Measurements from ENCODE around the gene DNAH8.
"Not testable (repeated sequence)": the region's sequence is repeated elsewhere in the genome, so short reads cannot be mapped to it uniquely, and the experiment has no call there.

DNAH8 gene

DNA sequence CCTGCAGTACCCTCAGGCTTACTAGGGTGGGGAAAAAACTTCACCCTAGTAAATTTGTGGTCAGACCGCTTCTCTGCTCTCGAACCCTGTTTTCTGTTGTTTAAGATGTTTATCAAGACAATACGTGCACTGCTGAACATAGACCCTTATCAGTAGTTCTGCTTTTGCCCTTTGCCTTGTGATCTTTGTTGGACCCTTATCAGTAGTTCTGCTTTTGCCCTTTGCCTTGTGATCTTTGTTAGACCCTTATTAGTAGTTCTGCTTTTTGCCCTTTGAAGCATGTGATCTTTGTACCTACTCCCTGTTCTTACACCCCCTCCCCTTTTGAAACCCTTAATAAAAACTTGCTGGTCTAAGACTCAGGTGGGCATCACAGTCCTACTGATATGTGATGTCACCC lies 15.4 kb upstream of the DNAH8 start:
- DNase-seq (ENCODE audit: low spot score) = not testable (repeated sequence)

DNA sequence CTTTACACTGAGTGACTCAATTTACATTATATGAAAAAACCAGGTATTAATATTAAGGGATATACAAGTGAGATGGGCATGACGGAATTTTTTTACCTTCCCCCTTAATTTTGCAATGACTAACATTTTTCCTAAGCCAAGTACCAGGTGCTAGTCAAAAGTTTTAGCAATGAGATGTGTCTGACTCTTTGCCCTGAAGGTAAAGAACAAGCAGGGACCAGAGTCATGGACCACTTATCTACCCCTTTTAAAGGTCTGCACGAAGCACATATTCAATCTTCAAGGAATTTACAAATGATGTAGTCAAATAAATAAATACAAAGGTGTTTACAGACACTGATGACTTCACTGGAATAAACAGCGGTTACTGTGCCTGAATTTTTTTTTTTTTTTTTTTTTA lies 13.6 kb upstream of the DNAH8 start:
- DNase-seq (ENCODE audit: low spot score) = no peak

DNA sequence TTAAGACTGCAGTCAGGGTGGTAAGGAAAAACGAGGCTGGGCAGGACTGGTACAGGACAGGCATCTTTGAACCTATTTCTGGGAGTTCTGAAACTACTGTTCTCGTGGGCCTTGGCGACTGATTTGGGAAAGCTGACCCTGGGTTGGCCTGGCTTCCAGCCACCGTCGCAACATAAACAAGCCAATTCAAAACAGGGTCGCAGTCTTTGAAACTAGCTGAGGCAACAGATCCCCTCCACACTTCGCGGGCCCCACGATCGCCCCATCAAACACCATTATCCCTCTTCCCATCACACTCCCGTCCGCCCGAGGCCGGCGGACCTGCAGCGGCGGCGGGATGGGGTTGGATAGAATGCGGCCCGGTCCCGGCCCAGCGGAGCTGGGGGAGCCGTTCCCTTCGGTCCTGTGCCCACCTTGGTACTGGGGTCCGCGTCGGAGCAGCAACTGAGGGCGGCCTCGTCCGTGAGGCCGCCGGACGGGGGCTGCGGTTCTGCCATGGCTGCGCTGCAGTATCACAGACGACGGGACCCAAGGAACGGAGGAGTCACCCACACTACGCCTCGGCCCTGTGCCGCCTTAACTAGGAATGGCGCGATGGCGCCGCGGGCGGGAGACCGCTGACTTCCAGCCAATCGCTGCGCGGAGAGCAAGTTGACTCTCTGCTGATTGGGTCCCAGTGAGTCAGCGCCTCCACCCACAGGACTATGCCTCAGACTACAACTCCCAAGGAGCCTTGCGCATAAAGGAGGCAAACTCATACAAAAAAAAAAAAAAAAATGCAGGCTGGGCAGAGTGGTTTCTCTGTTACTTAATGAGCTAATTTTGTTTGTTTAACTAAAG lies 12.3 kb upstream of the DNAH8 start, which contains the start of gene GLO1:
TSS of gene GLO1 (minus strand) at position 588 of the 840 bp plus-strand sequence. CDS start at position 497, 91 bp downstream.
- DNase-seq (ENCODE audit: low spot score) = peak; percentile 99

DNA sequence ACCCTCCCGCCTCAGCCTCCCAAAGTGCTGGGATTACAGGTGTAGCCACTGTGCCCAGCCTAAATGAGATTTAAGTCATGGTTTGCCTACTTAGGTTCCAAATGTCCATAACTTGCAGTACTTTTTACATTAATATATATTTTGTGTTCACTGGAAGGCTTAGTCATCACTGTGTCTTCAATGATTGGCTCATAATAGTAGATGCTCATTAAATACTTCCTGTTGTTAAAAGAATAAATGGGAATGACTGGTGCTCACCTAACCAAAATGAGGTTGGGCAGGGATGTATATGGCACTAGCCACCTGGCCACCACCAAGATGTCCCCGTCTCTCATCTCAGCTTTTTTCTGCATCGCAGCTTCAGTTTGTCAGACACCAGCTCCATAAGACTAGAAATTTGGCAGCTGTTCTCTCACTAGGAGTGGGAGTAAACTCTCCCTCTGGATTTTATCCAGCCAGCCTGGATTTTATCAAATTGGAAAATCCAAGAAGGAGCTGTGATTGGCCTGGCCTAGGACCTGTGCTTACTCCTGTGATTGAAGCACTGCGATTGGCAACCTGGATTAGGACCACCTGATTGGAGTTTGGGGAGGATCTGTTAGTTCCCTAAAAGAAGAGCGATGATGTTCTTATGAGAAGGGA lies 11.0 kb upstream of the DNAH8 start:
- no peak for DNase-seq (ENCODE audit: low spot score)

DNA sequence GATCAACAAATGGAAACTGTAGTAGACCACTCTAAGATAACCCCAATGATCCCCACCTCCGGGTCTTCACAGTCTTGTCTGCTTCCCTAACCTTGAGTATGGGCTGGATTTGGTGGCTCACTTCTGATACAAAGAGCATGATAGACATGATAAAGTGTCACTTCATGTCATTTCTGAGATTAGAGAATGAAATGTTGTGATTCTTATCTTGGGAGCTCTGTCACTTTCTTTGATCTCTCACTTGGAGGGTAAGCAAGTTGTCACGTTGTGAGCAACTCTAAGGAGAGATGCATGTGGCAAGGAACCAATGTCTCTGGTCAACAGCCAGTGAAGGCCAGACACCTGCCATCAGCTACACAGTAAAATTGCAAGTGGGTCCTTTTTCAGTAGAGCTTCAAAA lies 9.2 kb upstream of the DNAH8 start:
- no peak for DNase-seq (ENCODE audit: low spot score)

DNA sequence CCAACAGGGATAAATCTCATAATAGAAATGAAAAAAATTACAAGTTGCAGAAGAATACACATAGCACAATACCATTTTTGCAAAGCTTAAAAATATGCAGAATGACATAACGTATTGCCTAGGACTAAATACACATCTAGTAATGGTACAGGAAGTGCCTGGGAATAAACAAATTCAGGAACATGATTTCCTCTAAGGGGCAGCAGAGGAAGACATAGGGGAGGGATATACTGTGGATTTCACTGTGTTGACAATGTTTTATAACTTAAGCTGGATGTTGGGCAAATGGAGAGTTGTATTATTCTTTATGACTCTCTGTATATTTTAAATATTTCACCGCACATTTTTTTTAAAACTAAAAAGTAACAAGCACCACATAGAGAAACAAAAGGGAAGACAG lies 6.6 kb upstream of the DNAH8 start:
- no peak for DNase-seq (ENCODE audit: low spot score)

DNA sequence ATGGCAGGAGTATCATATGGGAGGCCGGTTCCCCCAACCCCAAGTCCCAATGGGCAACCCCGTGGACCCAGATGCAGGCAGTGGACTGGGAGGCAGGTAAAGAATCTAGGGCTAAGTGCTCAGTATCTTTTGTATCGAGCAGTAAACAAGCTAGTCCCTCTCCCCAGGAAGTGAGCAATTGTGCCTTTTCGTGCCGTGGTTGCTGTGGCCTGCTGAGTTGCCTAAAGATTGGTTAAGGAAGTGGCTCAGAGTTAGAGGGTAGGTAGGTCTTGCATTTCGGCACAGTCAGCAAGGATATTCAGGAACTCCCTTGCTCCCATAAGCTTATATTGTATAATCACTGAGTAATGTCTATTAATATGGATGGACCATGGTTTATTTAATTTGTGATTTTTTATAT lies 1.3 kb upstream of the DNAH8 start:
- DNase-seq (ENCODE audit: low spot score) = no peak

DNA sequence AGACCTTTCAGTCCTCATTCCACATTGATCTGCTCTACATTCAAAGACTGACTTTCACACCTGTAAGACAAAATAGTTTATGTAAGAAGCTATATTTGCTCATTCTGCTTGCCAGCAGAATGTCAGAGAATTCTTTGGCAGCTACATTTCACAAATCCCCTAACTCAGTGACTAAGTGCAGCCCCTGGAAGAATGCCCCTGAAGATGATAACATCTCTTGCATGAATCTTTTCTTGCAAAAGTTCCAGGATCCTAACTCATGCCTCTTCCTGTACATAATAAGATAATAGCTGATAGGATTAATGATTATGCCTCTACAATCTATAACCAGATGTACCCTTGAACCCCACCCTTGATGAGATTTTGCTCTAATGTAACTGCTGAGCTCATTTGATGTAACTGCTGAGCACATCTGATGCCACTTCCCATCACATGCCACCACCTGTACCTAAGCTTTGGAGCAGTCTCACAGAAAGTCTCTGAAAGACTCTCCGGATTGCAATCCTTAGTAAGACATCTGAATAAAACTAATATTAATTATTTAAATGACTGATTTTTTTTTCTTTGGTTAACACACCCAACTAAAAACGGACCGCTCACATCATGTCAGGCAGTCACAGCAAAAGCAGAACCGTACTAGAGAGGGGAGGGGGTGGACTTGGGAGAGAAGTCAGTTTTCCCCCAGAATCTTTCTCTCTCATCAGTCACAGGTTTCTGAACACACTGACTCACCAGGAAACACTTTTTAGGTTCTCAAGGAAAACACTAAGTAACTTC lies 684 bp upstream of the DNAH8 start:
- no peak for DNase-seq (ENCODE audit: low spot score)

DNA sequence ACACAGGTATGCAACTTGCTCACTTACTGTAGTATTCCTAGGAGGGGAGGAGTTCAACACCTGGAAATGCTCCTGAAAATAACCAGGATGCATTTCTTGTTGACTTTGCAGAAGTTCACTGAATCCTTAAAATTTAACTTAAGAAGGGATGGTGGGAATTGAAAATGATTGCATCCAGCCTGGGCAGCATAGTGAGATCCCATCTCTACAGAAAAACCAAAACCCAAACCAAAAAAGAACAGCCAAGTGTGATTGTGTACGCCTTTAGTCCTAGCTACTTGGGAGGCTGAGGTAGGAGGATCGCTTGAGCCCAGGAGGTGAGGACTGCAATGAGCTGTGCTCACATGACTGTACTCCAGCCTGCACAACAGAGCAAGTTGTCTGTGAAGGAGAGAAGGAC lies 1.7 kb downstream of the DNAH8 start:
- DNase-seq (ENCODE audit: low spot score) = no peak

DNA sequence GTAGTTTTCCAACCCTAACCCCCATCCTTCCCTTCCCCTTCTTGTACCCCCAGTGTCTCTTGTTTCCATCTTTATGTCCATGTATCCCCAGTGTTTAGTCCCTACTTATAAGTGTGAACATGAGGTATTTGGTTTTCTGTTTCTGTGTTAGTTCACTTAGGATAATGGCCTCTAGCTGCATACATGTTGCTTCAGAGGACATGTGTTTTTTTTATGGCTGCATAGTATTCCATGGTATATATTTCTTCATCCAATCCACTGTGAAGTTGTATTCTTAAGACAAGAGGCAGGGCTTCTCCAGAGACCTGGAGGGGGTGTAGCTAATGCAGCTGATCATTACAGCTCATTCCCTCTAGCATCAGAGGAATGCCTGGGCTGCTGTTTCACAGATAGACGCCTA lies 4.2 kb downstream of the DNAH8 start:
- DNase-seq (ENCODE audit: low spot score) = no peak

DNA sequence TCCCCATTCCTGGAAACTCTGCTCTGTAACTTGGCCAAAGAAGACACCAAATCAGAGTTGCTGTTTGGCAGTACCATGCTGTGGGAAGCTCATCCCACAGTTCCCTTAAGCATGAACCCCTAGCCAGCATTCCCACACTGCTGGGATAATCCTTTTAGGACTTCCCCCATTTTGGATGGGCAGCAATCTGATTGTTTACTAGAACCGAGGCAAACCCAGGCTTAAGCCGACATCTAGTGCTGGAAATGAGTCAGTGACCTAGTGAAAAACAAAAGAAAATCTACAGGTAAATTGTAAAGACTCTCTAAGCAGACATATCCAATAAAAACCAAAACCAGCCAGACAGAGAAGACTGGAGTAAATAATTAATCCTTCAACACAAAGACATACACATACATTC lies 5.2 kb downstream of the DNAH8 start:
- DNase-seq (ENCODE audit: low spot score) = no peak

DNA sequence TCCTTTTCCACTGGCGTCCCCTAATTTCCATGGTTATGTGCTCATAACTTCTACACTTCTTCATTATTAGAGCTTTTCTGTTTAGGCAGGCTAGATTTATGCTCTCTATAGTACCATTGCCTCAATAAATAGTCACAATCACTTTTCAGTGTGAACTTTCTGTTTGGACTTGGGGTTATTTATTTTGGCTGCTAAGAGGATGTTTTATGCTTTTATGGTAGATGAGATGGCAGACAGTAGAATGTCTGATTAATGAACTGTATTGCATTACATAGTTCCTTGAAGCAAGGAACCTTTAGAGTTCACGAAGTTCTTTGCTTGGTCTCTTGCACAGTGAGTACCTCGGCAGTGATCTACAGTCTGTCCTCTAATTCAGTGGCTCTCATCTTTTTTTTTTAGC lies 6.9 kb downstream of the DNAH8 start:
- DNase-seq (ENCODE audit: low spot score) = no peak

DNA sequence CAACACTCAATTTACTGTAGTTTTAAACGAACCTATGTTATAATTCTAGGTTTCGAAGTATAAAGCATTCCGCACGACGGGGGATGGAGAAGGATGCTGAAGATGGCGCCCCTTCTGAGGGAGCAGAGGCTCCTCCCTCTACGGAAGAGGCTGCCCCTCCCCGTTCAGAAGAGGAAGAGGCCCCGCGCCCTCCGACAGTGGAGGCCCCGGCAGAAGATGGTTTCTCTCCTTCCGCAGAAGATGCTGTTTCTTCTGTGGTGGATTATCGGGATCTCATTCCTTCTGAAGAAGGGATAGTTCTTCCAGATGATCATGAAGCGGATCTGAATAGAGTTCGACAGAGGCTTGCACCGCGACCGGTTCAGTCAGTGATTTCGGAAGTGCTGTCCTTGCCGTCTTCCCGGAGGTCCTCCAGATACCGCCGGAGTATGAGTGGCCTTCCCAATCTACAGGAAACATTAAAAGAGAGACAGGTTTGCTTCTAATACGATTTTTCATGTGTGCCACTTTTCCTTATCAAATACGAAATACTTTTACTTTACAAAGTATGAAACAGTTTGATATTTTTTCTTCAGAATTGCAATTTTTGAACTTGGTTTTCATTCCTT lies 7.7 kb downstream of the DNAH8 start:
- no peak for DNase-seq (ENCODE audit: low spot score)

DNA sequence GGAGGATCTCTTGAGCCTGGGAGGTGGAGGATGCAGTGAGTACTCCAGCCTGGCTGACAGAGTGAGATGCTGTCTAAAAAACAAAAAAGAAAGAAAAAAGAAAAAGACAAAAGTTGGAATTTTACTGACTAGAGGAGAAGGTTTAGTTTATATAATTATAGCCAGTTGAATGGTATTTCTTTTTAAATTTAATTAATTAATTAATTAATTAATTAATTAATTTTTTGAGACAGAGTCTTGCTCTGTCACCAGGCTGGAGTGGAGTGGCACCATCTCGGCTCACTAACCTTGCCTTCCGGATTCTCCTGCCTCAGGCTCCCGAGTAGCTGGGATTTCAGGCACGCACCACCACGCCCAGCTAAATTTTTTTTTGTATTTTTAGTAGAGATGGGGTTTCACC lies 8.7 kb downstream of the DNAH8 start:
- no peak for DNase-seq (ENCODE audit: low spot score)

DNA sequence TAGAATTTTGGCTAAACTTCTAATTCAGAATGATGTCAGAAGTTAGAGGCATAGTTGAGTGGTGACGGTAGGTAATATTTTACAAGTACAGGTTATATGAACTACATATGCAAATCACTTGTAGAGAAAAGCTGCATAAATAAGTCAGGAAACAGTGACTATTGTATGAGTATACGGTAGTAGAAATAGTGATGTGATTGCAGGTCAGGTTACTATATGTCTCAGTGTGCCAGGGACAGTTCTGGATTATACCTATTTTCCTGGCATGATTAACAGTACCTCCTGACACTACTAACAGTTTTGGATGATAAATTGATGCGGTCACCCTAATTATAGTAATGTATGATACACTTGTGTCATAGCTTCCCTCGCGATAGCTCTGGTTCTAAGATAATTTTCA lies 9.2 kb downstream of the DNAH8 start:
- no peak for DNase-seq (ENCODE audit: low spot score)

DNA sequence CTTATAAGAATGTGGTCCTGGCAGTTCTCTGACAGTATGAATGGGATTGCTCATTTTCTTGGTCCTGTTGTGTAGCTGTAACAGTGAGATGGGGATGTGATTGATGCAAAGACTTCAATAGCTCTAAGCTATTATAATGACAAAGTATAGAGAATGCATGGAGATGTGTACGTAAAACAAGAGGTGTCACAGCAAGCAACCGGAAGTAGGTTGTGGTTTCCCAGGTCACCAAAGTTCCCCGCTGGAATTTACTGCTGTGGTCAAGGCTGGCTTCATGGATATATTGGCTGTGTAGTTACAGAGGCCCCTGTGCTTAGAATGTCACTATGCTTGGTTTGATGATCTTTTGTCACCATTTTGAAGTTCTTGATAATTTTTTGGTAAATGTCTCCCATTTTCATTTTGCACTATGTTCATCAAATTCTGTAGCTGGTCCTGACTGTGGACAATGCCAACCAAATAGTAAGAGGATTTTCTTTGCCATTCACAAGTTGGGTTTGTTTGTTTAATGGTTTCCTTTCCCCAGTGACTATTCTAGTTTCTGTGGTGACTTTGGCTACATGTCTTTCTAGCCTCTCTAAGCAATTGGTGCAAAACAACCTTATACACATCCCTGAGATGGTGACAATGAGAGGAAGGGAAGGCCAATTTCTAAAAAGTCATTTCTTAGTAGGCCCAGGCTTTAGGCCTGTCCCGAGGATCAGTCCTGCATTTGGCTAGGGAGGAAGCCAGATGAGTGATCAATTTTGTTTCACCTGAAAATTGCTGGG lies 10.5 kb downstream of the DNAH8 start:
- DNase-seq (ENCODE audit: low spot score) = no peak

DNA sequence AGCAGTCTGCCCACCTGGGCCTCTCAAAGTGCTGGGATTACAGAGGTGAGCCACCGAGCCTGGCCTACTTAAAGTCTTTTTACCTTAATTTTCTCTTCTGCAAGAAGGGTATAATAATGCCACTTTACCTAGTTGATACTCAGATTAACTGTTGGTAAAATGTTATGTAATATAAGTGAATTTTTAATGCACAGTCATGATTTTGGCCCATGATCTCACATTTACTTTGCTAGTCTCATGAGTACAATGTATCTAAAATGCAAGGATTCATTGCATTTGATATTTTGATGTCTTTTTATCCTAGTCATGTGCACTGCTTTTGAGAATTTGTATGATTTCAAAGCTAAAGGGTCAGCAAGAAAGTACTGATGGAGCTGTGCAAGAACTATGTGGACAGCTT lies 13.1 kb downstream of the DNAH8 start:
- DNase-seq (ENCODE audit: low spot score) = no peak

DNA sequence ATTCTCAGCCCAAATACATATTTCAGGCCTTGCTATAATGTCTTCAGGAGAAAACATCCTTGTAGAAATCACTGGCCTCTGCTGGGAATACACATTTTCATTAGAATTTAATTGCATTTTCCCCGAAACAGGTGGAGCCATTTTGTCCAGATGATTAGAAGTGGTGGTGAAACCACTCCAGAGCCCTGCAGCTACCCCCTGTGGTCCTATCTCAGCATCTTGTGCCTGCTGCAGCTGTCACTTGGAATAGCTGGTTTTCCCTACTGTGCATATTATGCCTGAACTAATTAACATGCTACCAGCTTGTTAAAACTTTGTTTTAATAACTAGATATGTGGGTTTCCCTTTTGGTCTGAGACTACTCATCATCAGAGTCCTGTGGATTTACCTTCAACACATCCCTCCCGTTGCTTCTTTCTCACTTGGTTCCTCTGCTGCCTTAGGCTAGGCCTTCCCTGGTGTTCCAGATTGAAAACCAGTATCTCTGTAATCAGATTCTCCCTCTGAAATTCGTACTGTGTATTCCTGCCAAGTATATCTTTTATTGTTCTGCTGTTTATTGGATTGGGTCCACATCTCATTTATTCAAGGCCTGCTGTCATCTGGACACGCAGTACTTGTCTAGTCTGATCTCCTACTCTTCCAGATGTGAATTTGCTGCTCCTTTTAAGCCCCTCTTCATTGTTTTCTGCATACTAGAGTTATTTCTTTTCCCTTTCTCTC lies 15.2 kb downstream of the DNAH8 start:
- DNase-seq (ENCODE audit: low spot score) = no peak

DNA sequence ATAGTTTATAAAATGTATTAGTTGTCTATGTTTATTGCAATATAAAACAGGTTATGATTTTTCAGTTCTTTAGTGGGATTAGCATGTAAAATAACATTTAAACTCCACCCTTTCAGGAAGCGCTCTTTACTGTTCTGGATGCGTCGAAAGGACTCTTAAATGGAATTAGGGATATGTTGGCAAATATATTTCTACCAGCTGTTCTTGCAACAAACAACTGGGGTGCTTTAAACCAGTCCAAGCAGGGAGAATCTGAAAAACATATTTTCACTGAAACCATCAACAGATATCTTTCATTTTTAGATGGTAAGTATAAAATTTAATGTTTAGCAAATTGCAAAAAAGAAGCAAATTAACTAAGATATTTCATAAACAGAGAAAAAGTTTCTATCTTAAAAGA lies 21.8 kb downstream of the DNAH8 start:
- DNase-seq (ENCODE audit: low spot score) = no peak

DNA sequence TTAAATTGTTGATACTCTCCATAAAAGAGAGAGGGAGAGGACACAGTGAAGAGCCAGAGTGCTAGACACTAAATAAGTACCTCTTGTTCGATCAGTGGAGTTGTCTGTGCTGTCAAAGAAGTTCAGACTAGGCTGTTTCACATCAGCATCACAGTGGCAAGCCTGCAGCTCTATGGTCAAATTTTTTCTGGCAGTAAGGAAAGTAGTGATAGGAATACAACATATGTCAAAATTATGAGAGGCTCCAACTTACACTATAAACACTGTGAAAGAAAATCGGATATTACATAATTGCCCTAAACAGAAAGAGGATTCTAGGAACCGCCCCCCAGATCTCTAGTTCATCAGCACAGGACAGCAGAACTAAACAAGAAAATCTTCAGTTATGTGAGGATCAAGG lies 23.1 kb downstream of the DNAH8 start:
- DNase-seq (ENCODE audit: low spot score) = no peak

DNA sequence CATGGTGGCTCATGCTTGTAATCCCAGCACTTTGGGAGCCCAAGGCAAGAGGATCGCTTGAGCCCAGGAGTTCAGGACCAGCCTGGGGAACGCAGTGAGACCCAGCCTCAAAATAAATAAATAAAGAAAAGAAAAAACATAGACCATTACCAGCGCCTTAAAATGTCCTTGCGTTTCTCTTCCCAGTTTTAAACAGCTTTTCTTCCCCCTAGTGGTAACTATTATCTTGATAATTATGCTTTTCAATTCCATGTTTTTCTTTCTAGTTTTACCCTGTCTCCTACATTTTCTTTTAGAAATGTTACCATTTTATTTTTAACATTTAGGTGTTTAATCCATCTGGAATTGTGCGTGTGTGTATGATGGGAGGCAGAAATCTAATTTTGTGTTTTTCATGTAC lies 24.4 kb downstream of the DNAH8 start:
- DNase-seq (ENCODE audit: low spot score) = no peak

All from globus pallidus (tissue), 1 donor.